ENCODE results near the gene NLGN1. TPM values are rescaled to one million over a fixed set of nuclear protein-coding genes. Genes with fewer than 3 reads are reported as not detected.

Gene NLGN1
- total RNA-seq, 2 donors from 2014 or later: 1.3 to 2.4 TPM

DNA sequence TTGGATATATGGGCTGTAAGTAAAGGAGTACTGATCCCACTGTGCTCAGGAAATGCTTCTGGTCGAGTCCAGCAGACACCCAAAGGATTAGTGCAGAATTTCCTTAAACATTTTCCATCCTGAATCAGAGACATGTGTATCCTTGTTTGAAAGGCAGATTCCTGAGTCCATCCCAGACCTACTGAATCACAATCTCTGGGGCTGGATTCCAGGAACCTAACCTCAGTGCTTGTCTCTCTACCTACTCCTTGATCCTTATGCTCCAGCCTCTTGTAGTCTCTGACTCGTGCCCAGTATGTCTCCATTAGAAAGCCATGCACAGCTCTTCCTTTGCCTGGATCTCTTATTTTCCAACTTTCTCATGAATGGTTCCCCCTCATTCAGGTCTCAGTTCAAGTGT lies 585.8 kb downstream of the NLGN1 start:
- no peak for DNase-seq (ENCODE audit: low spot score)
- no peak overlapping the region for H3K27ac ChIP-seq
- no peaks in the 10 kb centered on the region for H3K4me1 ChIP-seq
- no peaks in the 10 kb centered on the region for H3K36me3 ChIP-seq
- TF ChIP-seq CTCF (IDR thresholded peaks at IDR 0.05): no peak
- no peaks in the 10 kb centered on the region for H3K9me3 ChIP-seq
- H3K27me3 ChIP-seq: no peaks in the 10 kb centered on the region
- no peak overlapping the region for H3K4me3 ChIP-seq

DNA sequence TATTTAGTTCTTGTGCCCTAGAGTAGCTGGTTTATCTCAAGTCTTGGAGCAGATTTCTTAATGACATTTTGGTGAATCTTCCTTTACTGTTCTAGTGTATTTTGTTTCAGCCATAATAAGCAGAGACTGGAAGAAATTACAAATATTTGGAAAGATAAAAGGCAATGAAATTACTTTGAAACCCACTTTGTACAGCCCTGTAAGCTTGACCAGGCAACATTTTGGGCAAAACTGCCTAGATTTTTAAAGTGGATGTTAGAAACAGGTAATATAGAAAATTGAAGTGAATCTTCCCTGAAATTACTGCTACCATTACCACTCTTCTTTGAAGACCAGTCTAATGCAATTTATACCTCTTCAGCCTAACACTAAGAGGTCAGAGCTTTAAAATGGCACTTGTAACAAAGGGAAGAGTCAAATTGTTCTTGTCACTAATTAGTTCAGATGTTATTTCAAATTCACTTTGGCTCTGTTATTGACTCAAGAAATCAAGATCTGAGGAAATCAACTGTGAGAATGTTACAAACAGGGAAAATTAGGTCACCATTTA lies 589.4 kb downstream of the NLGN1 start:
- Histone ChIP-seq H3K36me3 (no peaks in the 10 kb centered on the region), H3K4me1 (no peaks in the 10 kb centered on the region), H3K4me3 (no peak overlapping the region), H3K27me3 (no peaks in the 10 kb centered on the region), H3K9me3 (no peaks in the 10 kb centered on the region), H3K27ac (no peak overlapping the region)
- TF ChIP-seq CTCF (IDR thresholded peaks at IDR 0.05): no peak
- no peak for DNase-seq (ENCODE audit: low spot score)

DNA sequence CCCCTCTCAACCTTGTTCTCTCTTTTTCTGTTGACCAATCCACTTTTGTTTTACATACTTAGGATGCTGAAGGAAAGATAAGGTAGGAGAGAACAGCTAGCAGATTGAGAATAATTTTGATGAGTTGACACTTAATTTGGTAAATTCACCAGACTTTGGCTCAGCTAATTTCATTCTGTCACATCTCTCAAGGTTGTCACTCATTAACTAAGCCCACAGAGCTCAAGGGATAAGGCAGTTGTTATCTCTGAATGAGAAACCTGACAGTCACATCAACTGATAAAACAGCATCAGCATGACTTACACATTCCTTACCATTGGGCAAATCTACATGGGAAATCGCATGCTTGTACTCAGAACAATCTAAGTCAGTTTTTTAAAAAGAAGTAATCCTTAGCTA lies 591.4 kb downstream of the NLGN1 start:
- Histone ChIP-seq H3K4me3 (no peak overlapping the region), H3K27me3 (no peaks in the 10 kb centered on the region), H3K27ac (no peak overlapping the region), H3K4me1 (no peaks in the 10 kb centered on the region), H3K36me3 (no peaks in the 10 kb centered on the region), H3K9me3 (no peaks in the 10 kb centered on the region)
- TF ChIP-seq CTCF (IDR thresholded peaks at IDR 0.05): no peak
- no peak for DNase-seq (ENCODE audit: low spot score)

- no peak for DNase-seq (ENCODE audit: low spot score)
- no peaks in the 10 kb centered on the region for H3K36me3 ChIP-seq
- no peaks in the 10 kb centered on the region for H3K4me1 ChIP-seq
- H3K27ac ChIP-seq: no peak overlapping the region
- no peaks in the 10 kb centered on the region for H3K27me3 ChIP-seq
- no peak for TF ChIP-seq CTCF (IDR thresholded peaks at IDR 0.05)
- no peaks in the 10 kb centered on the region for H3K9me3 ChIP-seq
- H3K4me3 ChIP-seq: no peak overlapping the region
Observed at GRCh38 chr3:173992416-173992815, 594.9 kb downstream of the NLGN1 start.

DNA sequence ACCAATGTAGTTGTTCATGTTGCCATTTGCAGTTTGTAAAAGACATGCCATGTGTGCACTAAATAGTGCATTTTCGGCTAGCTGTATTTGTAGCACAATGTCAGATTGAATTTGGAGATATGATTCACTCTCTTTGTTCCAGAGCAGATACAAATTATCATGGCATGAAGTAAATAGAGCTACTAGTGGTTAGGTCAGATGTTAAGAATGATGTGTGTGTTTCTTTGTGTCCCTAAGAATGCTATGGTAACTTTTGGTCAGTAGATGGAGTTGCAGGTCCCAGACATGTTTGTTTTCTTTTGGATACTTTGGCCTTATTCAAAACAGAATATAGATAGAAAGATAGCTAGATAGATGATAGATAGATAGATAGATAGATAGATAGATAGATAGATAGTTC lies 595.8 kb downstream of the NLGN1 start:
- Histone ChIP-seq H3K9me3 (no peaks in the 10 kb centered on the region), H3K36me3 (no peaks in the 10 kb centered on the region), H3K4me1 (no peaks in the 10 kb centered on the region), H3K27ac (no peak overlapping the region), H3K4me3 (no peak overlapping the region), H3K27me3 (no peaks in the 10 kb centered on the region)
- TF ChIP-seq CTCF (IDR thresholded peaks at IDR 0.05): no peak
- DNase-seq (ENCODE audit: low spot score): no peak

DNA sequence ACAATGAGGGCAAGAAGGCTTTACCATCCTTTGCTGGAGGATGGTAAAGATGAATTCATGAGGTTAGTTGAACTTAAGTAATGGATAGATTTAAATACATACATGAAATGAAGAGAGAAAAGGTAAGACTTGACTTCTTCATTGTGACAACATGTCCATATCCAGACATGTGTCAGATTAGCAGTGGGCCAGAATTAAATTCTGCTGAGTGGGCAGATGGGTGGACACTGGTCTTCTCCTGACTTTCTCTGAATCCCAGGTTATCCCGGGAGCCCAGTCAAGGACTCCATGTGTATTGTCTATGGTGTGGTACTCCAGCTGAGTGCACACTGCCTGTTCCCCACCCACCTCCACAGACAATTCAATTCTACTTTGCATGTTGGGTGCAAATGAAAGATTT lies 603.1 kb downstream of the NLGN1 start:
- no peak for TF ChIP-seq CTCF (IDR thresholded peaks at IDR 0.05)
- no peak overlapping the region for H3K27ac ChIP-seq
- H3K4me1 ChIP-seq: no peaks in the 10 kb centered on the region
- no peak overlapping the region for H3K4me3 ChIP-seq
- H3K9me3 ChIP-seq: no peaks in the 10 kb centered on the region
- DNase-seq (ENCODE audit: low spot score): no peak
- no peaks in the 10 kb centered on the region for H3K36me3 ChIP-seq
- H3K27me3 ChIP-seq: no peaks in the 10 kb centered on the region
